GM19023 (cell line): ENCODE measurements around the gene CDC37L1.
"Not testable (repeated sequence)": the region's sequence is repeated elsewhere in the genome, so short reads cannot be mapped to it uniquely, and the experiment has no call there.

Experiments
- ATAC-seq: cut with Tn5 transposase; IDR thresholded peaks from one replicate; pipeline ENCODE4 v1.9.1; 2021; ENCODE audit warnings: mild to moderate bottlenecking, moderate library complexity; ENCODE audit not compliant: unreplicated experiment

Gene CDC37L1

DNA sequence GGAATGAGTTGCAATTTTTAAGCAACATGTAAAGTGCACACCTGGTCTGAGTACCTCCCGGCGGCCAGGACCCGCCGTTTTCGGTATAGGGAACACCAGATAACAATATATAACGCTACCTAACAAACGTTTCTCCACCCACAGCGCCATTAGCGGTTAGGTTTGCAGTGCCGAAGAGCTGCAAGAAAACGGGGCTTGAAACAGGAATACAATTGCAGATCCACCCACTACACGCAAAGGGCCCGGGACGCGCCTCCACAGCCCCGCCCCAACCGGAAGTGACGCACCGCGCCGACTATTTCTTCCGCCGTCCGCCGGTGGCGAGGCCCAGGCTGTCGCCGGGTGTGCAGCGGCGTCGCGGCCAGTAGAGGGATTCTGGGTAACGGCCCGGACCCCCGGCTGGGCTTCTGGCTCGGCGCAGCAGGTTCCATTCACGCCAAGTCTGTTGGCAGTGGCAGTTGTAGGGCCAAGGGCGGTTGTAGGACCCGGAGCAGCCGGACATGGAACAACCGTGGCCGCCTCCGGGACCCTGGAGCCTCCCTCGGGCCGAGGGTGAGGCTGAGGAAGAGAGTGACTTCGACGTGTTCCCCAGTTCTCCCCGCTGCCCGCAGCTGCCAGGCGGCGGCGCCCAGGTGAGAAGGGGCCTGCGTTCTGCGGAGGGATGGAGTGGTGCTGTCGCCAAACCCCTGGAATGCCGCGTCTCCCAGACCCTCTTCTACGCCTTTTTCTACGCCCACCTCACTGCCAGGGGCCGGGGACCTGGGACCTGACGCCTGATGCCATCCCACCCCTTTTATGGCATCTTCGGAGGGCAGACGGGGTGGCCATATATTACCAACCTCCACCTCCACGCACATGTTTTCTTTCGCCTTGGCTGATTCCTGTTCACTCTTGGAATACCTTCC lies at the start of gene CDC37L1:
TSS of gene CDC37L1 (plus strand) at position 302 of the 905 bp plus-strand sequence. CDS start at position 501, 199 bp downstream.
- ATAC-seq, result peak; percentile 95

- ATAC-seq, result no peak
These were observed 48.5 kb upstream of the CDC37L1 start for GRCh38 chr9:4630836-4631235.

GRCh38 chr9:4638968-4639367 lies 40.4 kb upstream of the CDC37L1 start:
- ATAC-seq, result no peak

GRCh38 chr9:4639420-4639819 lies 39.9 kb upstream of the CDC37L1 start:
- ATAC-seq, result no peak

GRCh38 chr9:4640027-4640426 lies 39.3 kb upstream of the CDC37L1 start:
- ATAC-seq, result no peak

DNA sequence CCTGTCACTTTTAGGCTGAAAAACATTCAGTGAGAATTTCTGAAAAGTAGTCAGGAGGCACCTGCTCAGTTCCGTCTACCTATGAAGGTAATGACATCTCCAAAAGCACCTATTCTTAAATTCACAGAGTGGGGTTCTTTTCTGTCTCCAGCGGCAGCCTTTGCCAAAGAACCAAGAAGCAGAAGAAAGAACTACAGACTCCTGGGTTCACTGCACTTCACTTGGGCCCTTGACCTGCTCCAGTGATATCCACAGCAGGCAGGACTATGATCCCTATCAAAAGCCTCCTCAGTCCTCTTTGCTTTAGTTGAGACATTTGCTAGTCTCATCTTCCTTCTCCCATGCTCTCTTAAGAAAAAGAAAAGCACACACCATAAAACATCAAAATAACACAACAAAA lies 37.0 kb upstream of the CDC37L1 start:
- ATAC-seq, result no peak

GRCh38 chr9:4654084-4654483 lies 25.3 kb upstream of the CDC37L1 start:
- no peak for ATAC-seq

DNA sequence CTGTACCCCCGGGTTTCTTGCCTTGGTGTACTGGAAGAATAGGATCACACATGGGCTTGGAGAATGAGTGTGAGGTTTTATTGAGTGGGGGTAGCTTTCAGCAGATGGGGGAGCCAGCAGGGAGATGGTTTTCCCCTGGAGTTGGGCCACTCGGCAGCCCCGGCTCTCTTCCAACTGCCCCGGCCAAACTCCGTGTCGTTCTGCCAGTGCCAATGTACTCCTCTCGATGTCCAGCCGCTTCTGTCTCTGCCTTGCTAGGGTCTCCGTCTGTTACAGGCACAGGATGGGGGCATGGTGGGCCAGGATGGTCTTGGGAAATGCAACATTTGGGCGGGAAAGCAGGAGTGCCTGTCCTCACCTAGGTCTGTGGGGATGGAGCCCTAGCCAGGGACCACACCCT lies 24.8 kb upstream of the CDC37L1 start:
- ATAC-seq, result no peak

GRCh38 chr9:4656196-4656595 lies 23.2 kb upstream of the CDC37L1 start:
- ATAC-seq, result not testable (repeated sequence)

DNA sequence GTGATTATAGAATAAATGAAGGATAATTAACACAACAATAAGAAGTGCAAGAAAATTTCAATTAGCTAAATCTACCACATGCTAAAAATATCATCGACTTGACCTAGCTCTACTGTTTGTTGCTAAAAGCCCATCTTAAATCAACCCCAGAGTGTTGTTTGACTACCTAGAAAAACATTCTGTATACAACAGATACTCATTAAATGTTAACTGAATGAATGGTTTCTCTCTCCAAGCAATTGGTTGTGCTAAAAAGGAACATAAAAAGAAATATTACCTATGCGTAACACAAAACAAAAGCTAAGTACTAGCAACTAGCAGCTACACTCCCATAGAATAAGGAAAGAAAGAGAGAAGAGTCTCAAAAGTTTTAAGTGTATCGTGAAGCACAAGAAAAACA lies 22.7 kb upstream of the CDC37L1 start:
- ATAC-seq, result no peak

- no peak for ATAC-seq
These were observed 21.8 kb upstream of the CDC37L1 start for GRCh38 chr9:4657426-4658159.

- not testable (repeated sequence) for ATAC-seq
These were observed 18.7 kb upstream of the CDC37L1 start for GRCh38 chr9:4660665-4661064.

- ATAC-seq, result no peak
These were observed 18.2 kb upstream of the CDC37L1 start for GRCh38 chr9:4661165-4661564.

- no peak for ATAC-seq
These were observed 17.8 kb upstream of the CDC37L1 start for GRCh38 chr9:4661611-4662010.

- peak; percentile 86 for ATAC-seq
These were observed 17.0 kb upstream of the CDC37L1 start, which contains the start of gene PLPP6 for GRCh38 chr9:4662108-4662988. PLPP6 (plus strand) TSS chr9:4662294; CDS start chr9:4662376, 82 bp downstream.

DNA sequence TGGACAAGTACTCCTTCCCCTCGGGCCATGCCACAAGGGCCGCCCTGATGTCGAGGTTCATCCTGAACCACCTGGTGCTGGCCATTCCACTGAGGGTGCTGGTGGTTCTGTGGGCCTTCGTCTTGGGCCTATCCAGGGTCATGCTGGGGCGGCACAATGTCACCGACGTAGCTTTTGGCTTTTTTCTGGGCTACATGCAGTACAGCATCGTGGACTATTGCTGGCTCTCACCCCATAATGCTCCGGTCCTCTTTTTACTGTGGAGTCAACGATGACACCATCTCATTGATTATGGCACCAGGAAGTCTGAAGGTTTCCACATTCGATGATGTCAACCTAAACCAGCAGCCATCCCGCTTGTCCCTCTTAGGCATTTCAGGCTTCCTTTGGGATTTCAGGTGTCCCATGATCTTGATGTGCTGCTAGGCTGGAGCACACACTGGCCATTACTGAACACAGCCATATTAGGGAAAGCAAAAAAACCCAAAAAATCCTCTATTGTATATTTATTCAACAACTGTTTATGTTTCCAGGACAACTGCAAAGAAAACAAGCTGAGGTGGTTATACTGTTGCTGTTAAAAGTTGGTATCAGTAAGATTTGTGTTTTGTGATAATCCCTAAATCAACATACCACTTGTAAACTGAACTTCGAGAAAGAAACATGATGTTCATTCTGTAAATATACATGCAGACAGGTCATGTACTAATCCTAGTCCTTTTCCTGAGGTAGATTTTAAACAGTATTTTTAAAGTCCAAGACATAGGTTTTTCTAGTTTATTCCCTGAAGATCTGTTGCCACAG lies 16.2 kb upstream of the CDC37L1 start:
- ATAC-seq, result no peak

DNA sequence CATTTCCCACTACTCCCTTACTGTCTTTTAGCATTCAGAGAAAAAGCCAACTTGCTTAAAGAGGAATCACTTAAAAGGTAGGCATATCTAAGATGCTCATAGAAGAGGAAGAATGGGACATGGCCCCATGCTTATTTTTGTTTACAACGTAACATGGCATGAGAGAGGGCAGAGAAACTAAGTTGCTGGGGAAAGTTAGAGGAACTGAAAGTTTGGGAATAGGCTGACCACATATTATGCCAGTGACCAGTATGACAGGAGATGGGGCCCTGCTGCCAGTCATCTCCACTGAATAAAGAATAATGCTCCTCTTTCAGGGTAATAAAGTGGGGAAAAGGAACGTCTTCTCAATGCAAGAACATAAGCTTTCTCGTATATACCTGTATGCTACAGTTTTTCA lies 15.4 kb upstream of the CDC37L1 start:
- no peak for ATAC-seq

DNA sequence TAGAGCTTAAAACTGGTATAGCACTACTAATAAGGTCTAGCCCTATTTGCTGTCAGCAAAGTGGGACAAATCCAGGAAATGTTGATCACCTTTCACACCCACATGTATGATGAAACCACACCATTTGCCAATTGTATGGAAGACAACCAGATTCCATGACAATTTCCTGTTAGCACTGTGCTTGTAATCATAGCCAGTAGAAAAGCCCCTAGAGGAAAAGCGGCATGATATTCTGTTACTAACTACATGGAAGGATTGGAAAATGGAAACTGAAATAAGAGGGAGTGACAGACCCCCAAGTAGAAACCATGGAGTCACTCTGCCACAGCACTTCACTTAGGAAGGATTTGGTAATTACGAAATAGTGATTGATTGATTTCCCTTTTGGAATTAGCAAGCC lies 14.0 kb upstream of the CDC37L1 start:
- no peak for ATAC-seq

- ATAC-seq, result no peak
These were observed 13.2 kb upstream of the CDC37L1 start, which contains the start of gene SPATA6L for GRCh38 chr9:4666042-4666699. SPATA6L (minus strand) TSS chr9:4666480; CDS start chr9:4666250, 230 bp downstream.
